ENCODE measurements around the gene DAZAP2.
A peak's percentile ranks its signal among the peaks of the same experiment; 100 is the strongest.
"Not testable (repeated sequence)": the region's sequence is repeated elsewhere in the genome, so short reads cannot be mapped to it uniquely, and the experiment has no call there.

DAZAP2 gene

GRCh38 chr12:51247523-51248206 is 9.0 kb downstream of the DAZAP2 start:
- no peak for DNase-seq (ENCODE audit: low read depth)

- DNase-seq (ENCODE audit: low read depth), result no peak
These were observed 14.7 kb downstream of the DAZAP2 start for GRCh38 chr12:51253276-51253675.

- DNase-seq (ENCODE audit: low read depth), result no peak
These were observed 15.9 kb downstream of the DAZAP2 start for GRCh38 chr12:51254536-51254935.

GRCh38 chr12:51259600-51259999 is 21.0 kb downstream of the DAZAP2 start:
- DNase-seq (ENCODE audit: low read depth), result not testable (repeated sequence)

- peak; percentile 19 for DNase-seq (ENCODE audit: low read depth)
These were observed 24.1 kb downstream of the DAZAP2 start for GRCh38 chr12:51262758-51263177.

GRCh38 chr12:51263341-51263740 is 24.7 kb downstream of the DAZAP2 start:
- DNase-seq (ENCODE audit: low read depth), result no peak

- DNase-seq (ENCODE audit: low read depth), result no peak
These were observed 25.7 kb downstream of the DAZAP2 start for GRCh38 chr12:51264297-51264696.

GRCh38 chr12:51265024-51265423 is 26.4 kb downstream of the DAZAP2 start:
- no peak for DNase-seq (ENCODE audit: low read depth)

- DNase-seq (ENCODE audit: low read depth), result peak; percentile 51
These were observed 30.8 kb downstream of the DAZAP2 start for GRCh38 chr12:51269174-51270066.

GRCh38 chr12:51270067-51270950 is 31.7 kb downstream of the DAZAP2 start, which contains the start of gene SMAGP:
Gene SMAGP (minus strand): TSS chr12:51270415. CDS start chr12:51269278, 1,137 bp downstream.
- DNase-seq (ENCODE audit: low read depth), result peak; percentile 23

GRCh38 chr12:51270951-51271518 is 32.4 kb downstream of the DAZAP2 start:
- DNase-seq (ENCODE audit: low read depth), result no peak

- not testable (repeated sequence) for DNase-seq (ENCODE audit: low read depth)
These were observed 34.2 kb downstream of the DAZAP2 start for GRCh38 chr12:51272810-51273209.

- no peak for DNase-seq (ENCODE audit: low read depth)
These were observed 36.5 kb downstream of the DAZAP2 start for GRCh38 chr12:51275088-51275487.

GRCh38 chr12:51281202-51281924 is 42.7 kb downstream of the DAZAP2 start:
- DNase-seq (ENCODE audit: low read depth), result no peak

GRCh38 chr12:51285843-51286242 is 47.2 kb downstream of the DAZAP2 start:
- no peak for DNase-seq (ENCODE audit: low read depth)

- DNase-seq (ENCODE audit: low read depth), result not testable (repeated sequence)
These were observed 53.2 kb downstream of the DAZAP2 start for GRCh38 chr12:51291603-51292513.
